ENCODE measurements around the gene CLDN7.

Gene CLDN7

GRCh38 chr17:7285679-7286078 lies 23.4 kb upstream of the CLDN7 start:
- no peak for DNase-seq

- no peak for DNase-seq
Observed at GRCh38 chr17:7284911-7285310, 22.6 kb upstream of the CLDN7 start.

- DNase-seq, result no peak
Observed at GRCh38 chr17:7283471-7284216, 21.4 kb upstream of the CLDN7 start.

- DNase-seq, result no peak
Observed at GRCh38 chr17:7282752-7283321, 20.6 kb upstream of the CLDN7 start.

DNA sequence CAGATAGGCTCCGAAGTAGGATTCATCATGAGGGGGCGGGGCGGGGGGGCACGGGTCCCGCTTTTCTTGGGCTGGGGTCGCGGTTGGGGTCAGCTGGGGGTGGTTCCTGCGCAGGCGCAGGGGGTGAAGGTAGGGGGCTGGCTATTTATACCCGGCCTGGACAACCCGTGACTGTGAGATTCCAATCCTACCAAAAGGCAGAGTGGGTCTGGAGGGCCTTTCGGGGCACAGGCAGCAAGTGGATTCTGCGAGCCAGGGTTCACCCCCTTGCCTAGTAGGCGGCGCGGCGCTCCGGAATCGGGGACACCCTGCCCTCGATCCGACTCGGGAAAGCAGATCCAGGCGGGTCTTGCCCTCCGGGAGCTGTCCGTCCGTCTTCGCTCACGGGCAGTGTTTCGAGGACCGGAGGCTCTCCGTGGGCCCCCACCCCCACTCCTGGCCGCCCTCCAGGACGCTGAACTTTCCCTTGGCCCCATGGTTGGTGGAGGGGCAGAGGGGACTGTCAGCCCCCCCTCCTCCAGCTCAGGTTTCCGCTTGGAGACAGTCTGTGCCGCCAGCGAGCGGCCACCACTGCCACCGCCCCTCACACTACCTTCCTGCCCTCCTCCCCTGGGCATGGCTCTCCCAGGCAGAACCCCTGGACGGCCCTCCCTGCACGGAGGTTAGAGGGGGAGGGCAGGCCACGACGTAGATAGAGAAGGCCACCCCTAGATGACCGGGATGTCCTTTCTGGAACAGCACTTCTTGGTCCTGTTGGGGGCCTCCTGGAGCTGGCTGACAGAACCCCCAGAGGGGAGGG lies 19.9 kb upstream of the CLDN7 start:
- no peak for DNase-seq

DNA sequence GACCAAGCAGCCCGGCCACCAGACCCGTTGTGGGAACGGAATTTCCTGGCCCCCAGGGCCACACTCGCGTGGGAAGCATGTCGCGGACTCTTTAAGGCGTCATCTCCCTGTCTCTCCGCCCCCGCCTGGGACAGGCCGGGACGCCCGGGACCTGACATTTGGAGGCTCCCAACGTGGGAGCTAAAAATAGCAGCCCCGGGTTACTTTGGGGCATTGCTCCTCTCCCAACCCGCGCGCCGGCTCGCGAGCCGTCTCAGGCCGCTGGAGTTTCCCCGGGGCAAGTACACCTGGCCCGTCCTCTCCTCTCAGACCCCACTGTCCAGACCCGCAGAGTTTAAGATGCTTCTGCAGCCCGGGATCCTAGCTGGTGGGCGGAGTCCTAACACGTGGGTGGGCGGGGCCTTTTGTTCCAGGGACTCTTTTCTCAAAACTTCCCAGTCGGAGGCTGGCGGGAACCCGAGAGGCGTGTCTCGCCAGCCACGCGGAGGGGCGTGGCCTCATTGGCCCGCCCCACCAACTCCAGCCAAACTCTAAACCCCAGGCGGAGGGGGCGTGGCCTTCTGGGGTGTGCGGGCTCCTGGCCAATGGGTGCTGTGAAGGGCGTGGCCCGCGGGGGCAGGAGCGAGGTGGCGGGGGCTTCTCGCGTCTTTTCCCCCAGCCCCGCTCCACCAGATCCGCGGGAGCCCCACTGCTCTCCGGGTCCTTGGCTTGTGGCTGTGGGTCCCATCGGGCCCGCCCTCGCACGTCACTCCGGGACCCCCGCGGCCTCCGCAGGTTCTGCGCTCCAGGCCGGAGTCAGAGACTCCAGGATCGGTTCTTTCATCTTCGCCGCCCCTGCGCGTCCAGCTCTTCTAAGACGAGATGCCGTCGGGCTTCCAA lies 19.0 kb upstream of the CLDN7 start, which contains the start of gene SLC2A4:
SLC2A4 (plus strand) TSS at position 645 of the 879 bp plus-strand sequence; CDS start at position 862, 217 bp downstream.
- peak; percentile 65 for DNase-seq

GRCh38 chr17:7280519-7281073 lies 18.3 kb upstream of the CLDN7 start:
- DNase-seq, result peak; percentile 53

- no peak for DNase-seq
Observed at GRCh38 chr17:7279448-7279847, 17.2 kb upstream of the CLDN7 start.

DNA sequence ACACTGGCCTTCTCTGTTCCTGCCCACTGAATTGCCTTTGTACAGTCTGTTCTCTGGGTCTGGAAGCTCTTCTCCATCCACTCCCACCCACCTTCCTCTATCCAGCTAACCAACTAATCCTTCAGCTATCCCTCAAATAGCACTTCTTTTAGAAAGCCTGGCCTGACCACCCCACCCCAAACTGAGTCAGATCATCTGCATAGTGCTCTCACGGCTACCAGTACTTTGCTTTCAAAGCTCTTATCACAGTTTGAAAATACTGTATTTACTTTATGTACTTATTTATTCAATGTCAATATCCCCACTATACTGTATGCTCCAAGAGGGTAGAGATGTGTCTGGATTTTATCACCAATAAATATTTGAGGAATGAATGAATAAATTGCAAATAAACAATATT lies 4.5 kb upstream of the CLDN7 start:
- DNase-seq, result no peak

DNA sequence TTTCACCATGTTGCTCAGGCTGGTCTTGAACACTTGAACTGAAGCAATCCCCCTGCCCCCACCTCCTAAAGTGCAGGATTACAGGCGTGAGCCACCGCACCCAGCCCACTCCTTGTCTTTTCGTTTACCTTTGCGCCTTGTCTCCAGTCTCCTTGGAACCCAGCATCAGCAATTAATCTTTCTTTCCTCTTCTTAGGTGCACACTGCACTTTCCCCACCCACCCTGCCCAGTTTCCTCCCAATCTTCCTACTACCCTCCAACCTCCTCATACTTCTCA lies 1.5 kb upstream of the CLDN7 start:
- no peak for DNase-seq

- no peak for DNase-seq
Observed at GRCh38 chr17:7262935-7263800, 890 bp upstream of the CLDN7 start.

DNA sequence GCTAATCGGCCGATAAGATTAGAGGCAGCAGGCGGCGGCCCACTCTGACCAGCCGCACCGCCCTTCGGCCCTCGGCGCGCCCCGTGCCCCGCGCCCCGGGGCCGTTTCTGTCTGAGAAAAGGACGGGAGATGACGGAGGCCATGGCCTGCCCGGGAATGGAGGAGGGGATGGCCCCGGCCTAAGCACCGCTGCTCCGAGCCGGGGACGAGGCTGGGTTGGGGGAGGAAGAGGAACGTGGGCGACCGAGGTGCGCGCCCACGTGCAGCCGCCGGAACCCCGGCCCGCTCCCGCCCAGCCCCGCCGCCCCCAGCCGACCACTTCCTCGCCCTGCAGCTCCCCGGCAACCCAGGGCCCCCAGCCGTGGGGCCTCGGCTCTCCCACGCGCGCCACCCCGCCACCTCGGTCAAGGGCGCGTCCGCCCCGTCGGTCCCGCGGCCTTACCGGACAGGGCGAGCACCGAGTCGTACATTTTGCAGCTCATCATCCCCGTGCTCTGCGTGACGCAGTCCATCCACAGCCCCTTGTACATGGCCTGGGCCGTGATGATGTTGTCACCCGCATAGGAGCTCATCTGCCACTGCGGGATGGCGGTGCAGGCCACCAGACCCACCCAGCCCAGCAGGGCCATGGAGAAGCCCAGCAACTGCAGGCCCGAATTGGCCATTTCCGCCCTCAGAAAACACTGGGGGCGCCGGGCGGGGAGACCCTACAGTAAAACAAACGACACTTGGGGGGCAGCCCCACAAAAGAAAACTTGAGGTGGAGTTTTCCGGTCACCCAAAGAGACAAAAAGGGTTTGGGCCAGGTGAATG lies 693 bp downstream of the CLDN7 start:
- DNase-seq, result no peak

DNA sequence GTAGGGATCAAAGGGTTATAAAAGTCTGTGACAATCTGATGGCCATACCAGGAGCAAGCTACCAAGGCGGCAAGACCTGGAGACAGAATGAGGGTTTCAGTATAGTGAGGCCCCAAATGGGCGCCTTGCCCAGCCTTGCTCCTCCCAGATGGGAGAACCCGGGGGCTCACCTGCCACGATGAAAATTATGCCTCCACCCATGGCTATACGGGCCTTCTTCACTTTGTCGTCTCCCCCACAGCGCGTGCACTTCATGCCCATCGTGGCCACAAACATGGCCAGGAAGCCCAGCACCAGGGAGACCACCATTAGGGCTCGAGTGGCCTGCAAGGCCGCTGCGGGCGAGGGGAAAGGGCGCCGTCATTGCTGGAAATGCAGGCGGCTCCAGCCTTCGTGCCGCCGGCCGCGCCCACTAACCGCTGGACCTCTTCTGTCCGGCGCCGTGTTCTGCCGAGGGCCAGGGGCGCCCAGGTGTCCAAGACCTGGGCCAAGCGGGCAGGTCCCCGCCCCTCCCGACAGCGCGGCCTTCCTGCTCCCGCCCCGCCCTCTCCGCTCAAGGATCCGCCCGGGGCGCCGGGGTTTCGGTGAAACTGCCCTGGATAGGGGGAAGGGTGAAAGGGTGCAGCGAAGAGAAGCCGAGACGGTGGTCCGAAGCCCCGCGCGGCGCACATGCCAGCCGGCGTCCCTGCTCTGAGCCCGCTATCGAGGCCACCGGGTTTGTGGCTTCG lies 1.5 kb downstream of the CLDN7 start:
- DNase-seq, result no peak

DNA sequence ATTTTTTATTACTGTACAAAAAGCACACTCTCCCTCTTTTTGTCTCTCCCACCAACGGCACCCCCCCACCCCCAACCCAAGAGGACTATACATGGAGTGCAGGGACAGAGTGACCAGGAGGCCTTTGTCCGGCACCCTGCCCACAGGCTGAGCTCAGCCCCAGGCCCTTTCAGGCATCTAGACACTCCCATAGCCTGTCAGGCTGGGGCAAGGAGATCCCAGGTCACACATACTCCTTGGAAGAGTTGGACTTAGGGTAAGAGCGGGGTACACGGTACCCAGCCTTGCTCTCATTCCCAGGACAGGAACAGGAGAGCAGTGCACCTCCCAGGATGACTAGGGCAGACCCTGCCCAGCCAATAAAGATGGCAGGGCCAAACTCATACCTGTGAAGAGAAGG lies 2.1 kb downstream of the CLDN7 start:
- no peak for DNase-seq

DNA sequence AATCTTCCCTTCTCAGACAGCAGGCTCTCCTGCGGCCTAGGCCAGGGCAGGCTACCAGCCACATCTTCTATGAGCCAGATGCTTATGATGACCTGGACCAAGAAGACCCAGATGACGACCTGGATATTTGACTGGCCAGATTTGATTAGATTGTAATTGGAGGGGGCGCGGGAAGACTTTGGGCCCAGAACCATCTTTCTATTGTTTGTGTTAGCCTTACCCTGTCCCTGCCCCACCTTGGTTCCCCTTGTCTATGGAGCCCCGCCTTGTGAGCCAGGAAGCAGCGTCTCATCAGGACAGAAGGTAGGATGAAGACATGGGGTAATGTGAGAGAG lies 2.8 kb downstream of the CLDN7 start:
- DNase-seq, result no peak

GRCh38 chr17:7258731-7259554 lies 3.3 kb downstream of the CLDN7 start:
- DNase-seq, result no peak

DNA sequence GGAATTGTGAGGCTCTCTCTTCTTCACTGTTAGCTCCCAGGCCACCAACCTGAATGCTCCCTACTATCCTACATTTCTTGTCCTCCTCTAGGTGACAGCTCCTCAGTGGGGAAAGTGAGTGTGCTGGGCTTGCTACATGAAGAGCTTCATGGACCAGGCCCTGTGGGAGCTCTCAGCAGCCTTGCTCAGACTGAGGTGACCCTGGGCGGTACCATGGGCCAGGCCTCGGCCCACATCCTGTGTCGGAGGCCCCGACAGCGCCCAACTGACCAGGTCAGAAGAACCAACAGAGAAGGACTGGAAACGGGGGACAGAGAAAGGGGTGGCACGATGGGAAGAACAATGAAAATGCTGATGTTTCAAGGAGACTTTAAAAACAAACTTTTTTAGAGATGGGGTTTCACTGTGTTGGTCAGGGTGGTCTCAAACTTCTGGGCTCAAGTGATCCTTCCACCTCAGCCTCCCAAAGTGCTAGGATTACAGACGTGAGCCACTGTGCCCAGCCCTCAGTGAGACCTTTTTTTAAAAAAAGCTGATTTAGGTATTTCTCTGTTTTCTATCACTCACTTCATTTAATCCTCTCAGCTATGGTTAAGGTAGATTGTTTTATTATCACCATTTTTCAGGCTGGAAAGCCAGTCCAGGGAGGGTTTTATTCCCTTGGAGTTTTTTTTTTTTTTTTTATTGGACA lies 5.4 kb downstream of the CLDN7 start:
- DNase-seq, result no peak

- no peak for DNase-seq
Observed at GRCh38 chr17:7254511-7254910, 7.8 kb downstream of the CLDN7 start.

DNA sequence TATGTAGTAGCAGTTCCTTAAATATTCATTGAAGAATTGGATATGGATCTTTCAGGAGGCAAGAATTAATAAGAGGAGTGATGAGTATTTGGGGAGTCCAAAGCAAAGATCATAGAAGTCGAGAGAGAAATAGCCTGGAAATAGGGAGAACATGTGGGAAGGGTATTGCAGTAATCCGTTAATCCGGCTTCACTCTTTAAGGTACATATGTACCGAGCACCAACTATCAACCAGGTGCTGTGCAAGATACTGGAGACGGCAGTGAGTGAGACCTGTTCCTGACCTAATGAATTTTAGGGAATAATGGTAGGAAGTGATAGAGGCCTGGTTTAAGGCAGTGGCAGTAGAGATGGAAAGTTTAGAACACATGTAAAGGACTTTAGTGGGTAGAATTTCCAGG lies 9.2 kb downstream of the CLDN7 start:
- no peak for DNase-seq
